Karpas-422 (cell line): ENCODE measurements around the gene FLT4. TPM values are rescaled to one million over a fixed set of nuclear protein-coding genes. Genes with fewer than 3 reads are reported as not detected.

Experiments used
- DNase-seq: peaks from one replicate; pipeline ENCODE4 v3.0.0-alpha.2; 2015
- H2AFZ ChIP-seq: fragments of 200-600 bp; sonication (generic); 2 replicates; pipeline ENCODE4 v1.6.1; 2014; ENCODE audit warnings: antibody characterized with exemption, low read length, mixed read lengths
- H3K27ac ChIP-seq: fragments of 200-600 bp; sonication (generic); 2 replicates; pipeline ENCODE4 v1.5.1; 2014; ENCODE audit warnings: mild to moderate bottlenecking, low read length, moderate library complexity
- H3K27me3 ChIP-seq: fragments of 200-600 bp; sonication (generic); 2 replicates; pipeline ENCODE4 v1.6.1; 2014; ENCODE audit warnings: low read length, mixed read lengths
- H3K36me3 ChIP-seq: fragments of 200-600 bp; sonication (generic); 2 replicates; pipeline ENCODE4 v1.6.1; 2014; ENCODE audit warnings: low read length, mixed read lengths; ENCODE audit not compliant: insufficient read depth
- H3K4me1 ChIP-seq: fragments of 200-600 bp; sonication (generic); 2 replicates; pipeline ENCODE4 v1.6.1; 2014; ENCODE audit warnings: mild to moderate bottlenecking, low read length, mixed read lengths
- H3K4me2 ChIP-seq: fragments of 200-600 bp; sonication (generic); 2 replicates; pipeline ENCODE4 v1.6.1; 2014; ENCODE audit warnings: low read length, low read depth, mild to moderate bottlenecking; ENCODE audit not compliant: poor library complexity, severe bottlenecking
- H3K4me3 ChIP-seq: fragments of 200-600 bp; sonication (generic); 2 replicates; pipeline ENCODE4 v1.5.1; 2014; ENCODE audit warnings: mild to moderate bottlenecking, antibody characterized with exemption, low read length, mixed read lengths
- H3K79me2 ChIP-seq: fragments of 200-600 bp; sonication (generic); 2 replicates; pipeline ENCODE4 v1.6.1; 2014; ENCODE audit warnings: mild to moderate bottlenecking, low read length, mixed read lengths
- H3K9ac ChIP-seq: fragments of 200-600 bp; sonication (generic); 2 replicates; pipeline ENCODE4 v1.6.0; 2014; ENCODE audit warnings: low read length
- H3K9me2 ChIP-seq: fragments of 200-600 bp; sonication (generic), shearing (Covaris generic); replicated peaks from 2 replicates; pipeline ENCODE4 v1.6.0; 2014; ENCODE audit warnings: mild to moderate bottlenecking, low read length, moderate library complexity; ENCODE audit not compliant: insufficient read depth
- H3K9me3 ChIP-seq: fragments of 300-700, 200-600 bp; sonication (generic); 2 replicates; pipeline ENCODE4 v1.6.1; 2014; ENCODE audit warnings: low read length, mixed read lengths
- H4K20me1 ChIP-seq: fragments of 200-600 bp; sonication (generic); 2 replicates; pipeline ENCODE4 v1.6.1; 2014; ENCODE audit warnings: mild to moderate bottlenecking, antibody characterized with exemption, low read length, low read depth; ENCODE audit not compliant: insufficient read depth
- total RNA-seq: library from RNA; depleted of rRNA; stranded (reverse); fragments of >200 nt; shearing (Covaris generic); gene quantifications from 2 replicates; pipeline ENCODE4 v1.2.3, GENCODE V29; 2014; ENCODE audit warnings: low replicate concordance

FLT4 gene
- total RNA-seq, 1 experiment from 2014 or later = not detected

DNA sequence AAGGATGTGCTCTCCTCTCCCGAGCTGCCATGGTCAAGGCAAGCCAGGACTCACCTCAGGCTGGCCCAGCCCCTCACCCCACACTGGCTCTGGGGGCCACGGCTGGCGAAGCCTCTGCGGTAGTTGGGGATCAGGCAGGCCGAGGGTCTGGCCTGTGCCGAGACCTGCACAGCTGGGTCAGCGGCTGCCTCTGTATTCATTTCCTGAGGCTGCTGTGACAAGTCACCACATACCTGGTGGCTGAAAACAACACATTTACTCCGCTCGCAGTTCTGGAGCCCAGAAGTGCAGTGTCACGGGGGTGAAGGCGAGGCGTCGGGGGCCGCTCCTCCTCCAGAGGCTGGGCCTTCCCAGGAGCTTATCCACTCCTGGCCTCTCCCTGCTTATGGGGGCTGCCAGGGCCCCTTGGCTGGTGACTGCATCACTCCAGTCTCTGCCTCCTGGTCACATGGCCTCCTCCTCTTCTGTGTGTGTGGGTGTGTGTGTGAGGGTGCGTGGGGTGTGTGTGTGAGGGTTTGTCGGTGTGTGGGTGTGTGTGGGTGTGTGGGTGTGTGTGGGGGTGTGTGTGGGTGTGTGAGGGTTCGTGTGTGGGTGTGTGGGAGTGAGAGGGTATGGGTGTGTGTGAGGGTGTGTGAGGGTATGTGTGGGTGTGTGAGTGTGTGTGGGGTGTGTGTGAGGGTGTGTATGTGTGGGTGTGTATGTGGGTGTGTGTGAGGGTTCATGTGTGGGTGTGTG is 54.9 kb downstream of the FLT4 start:
- DNase-seq = no peak
- Histone ChIP-seq H3K9me2 (no peaks in the 10 kb centered on the region), H2AFZ (no peak overlapping the region), H3K4me3 (no peak overlapping the region), H3K4me1 (no peaks in the 10 kb centered on the region), H3K9ac (no peak overlapping the region), H4K20me1 (no peaks in the 10 kb centered on the region), H3K4me2 (no peak overlapping the region), H3K9me3 (no peaks in the 10 kb centered on the region), H3K27me3 (no peaks in the 10 kb centered on the region), H3K79me2 (no peaks in the 10 kb centered on the region), H3K27ac (no peak overlapping the region), H3K36me3 (no peaks in the 10 kb centered on the region)

DNA sequence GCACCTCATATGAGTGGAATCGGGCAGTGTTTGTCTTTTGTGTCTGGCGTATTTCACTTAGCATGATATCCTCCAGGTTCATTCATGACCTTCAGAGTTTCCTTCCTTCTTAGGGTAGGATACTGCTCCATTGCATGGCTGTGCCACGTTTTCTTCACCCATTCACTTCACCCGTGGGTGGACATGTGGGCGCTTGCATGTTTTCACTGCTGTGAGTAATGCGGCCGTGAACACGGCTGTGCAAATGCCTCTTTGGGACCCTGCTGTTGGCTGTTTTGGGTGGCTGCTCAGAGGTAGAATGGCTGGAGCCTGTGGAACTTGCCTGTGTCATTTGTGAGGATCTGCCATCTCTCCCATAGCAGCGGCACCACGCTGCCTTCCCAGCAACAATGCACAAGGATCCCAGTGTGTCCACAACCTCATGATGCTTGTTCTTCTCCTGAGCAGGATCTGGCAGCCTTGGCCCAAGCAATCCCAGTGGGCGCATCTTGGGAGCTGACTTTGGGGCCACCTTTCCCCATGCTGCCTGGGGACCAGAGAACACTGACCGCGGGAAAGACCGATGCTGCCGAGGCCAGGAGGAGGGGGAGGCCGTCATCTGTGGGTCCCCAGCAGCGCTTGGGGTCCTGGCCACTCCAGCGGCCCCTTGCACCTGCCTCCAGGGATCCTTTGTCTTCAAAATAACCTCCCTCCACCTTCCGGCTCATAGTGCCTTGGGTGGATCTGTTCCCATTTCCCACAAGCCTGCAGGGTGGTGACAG is 55.8 kb downstream of the FLT4 start:
- no peaks in the 10 kb centered on the region for H4K20me1 ChIP-seq
- no peak overlapping the region for H2AFZ ChIP-seq
- no peak for DNase-seq

DNA sequence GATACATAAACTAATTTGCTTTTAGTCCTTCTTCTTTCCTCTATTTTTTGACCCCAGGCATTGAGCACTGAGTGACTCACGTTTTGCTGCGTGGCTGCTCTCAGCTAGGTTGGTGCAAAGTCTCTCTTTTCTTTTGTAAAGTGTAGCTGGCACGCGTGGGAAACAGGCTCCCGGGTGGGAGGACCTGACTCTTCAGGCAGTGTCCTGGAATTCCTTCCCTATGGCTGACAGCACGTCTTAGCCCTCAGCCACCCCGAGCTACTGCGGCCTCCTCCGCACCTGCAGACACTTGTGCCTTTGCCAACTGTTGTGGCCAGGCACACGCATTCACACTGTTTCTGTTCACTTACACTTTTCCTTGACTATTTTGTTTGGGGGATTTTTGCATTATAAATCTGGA is 57.2 kb downstream of the FLT4 start:
- Histone ChIP-seq H3K9me3 (no peaks in the 10 kb centered on the region), H3K4me1 (no peaks in the 10 kb centered on the region), H3K36me3 (no peaks in the 10 kb centered on the region), H3K4me2 (no peak overlapping the region), H2AFZ (no peak overlapping the region), H3K27me3 (no peaks in the 10 kb centered on the region), H3K9ac (no peak overlapping the region), H3K79me2 (no peaks in the 10 kb centered on the region), H4K20me1 (no peaks in the 10 kb centered on the region), H3K27ac (no peak overlapping the region), H3K4me3 (no peak overlapping the region), H3K9me2 (no peaks in the 10 kb centered on the region)
- no peak for DNase-seq

More for the DNA sequence above, 55.8 kb downstream of the FLT4 start:
- H3K4me3 ChIP-seq = no peak overlapping the region
- H3K4me2 ChIP-seq = no peak overlapping the region
- no peaks in the 10 kb centered on the region for H3K4me1 ChIP-seq
- no peaks in the 10 kb centered on the region for H3K36me3 ChIP-seq
- H3K79me2 ChIP-seq = no peaks in the 10 kb centered on the region
- no peaks in the 10 kb centered on the region for H3K9me2 ChIP-seq
- no peaks in the 10 kb centered on the region for H3K27me3 ChIP-seq
- no peaks in the 10 kb centered on the region for H3K9me3 ChIP-seq
- H3K27ac ChIP-seq = no peak overlapping the region
- H3K9ac ChIP-seq = no peak overlapping the region

DNA sequence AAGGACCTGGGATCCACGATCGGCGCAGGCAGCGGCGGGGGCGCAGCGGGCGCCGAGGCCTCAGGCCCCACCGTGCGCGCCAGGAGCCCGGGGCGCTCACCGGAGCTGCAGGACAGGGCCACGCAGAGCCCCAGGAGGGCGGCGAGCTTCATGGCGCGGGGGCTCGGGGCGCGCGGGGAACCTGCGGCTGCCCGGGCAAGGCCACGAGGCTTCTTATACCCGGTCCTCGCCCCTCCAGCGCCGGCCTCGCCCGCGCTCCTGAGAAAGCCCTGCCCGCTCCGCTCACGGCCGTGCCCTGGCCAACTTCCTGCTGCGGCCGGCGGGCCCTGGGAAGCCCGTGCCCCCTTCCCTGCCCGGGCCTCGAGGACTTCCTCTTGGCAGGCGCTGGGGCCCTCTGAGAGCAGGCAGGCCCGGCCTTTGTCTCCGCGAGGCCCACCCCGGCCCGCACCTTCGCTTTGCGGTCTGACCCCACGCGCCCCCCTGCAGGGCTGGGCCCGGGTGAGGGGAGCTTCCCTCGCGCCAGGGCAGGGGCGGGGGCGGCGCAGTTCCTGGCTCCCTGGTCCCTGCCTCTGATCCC is 58.0 kb downstream of the FLT4 start, which contains the start of gene SCGB3A1:
Gene SCGB3A1, minus strand, starts transcription at position 189 of the 577 bp plus-strand sequence. Its CDS starts 37 bp downstream, at position 152.
- H3K9me3 ChIP-seq = no peaks in the 10 kb centered on the region
- DNase-seq = no peak
- H3K36me3 ChIP-seq = no peaks in the 10 kb centered on the region
- no peak within 1 kb of the TSS for H3K9ac ChIP-seq
- H3K27me3 ChIP-seq = no peaks in the 10 kb centered on the region
- H3K9me2 ChIP-seq = no peaks in the 10 kb centered on the region
- H4K20me1 ChIP-seq = no peaks in the 10 kb centered on the region
- no peak within 1 kb of the TSS for H3K27ac ChIP-seq
- no peak within 1 kb of the TSS for H3K4me2 ChIP-seq
- H3K79me2 ChIP-seq = no peaks in the 10 kb centered on the region
- H3K4me3 ChIP-seq = no peak within 1 kb of the TSS
- no peak within 1 kb of the TSS for H2AFZ ChIP-seq
- no peaks in the 10 kb centered on the region for H3K4me1 ChIP-seq

DNA sequence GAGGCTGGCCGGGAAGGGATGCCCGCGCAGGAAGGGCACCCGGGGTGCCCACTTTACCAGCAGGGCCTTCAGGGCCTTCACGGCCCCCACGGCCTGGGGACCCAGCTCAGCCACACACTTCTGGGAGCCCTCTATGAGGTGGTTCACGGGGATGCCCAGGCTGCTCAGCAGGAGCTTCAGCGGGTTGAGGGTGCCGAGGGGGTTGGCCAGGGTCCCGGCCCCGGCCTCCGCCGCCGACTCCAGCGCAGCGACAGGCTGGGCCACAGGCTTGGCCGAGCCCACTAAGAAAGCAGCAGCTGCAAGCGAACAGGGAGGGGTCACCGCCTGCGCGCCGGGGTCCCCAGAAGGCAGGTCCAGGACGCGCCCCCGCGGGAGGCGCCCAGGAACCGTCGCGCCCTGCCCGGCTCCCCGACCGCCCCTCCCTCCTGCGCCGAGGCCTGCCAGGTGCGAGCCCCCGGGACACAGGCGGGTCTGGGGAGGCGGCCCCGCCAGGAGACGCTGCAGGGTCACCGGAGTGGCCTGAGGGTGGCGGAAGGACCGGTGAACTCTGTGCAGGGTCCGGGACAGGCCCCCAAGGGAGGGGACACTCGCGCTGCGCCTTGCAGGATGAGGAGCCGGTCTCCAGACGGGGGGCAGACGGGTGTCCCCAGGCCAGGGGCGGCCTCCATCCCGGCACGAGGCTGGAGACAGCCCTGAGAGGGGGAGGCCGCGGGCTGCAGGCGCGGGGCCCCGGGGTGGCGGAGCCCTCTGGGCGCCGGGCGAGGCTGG is 58.7 kb downstream of the FLT4 start:
- H3K9me3 ChIP-seq = no peaks in the 10 kb centered on the region
- no peaks in the 10 kb centered on the region for H3K36me3 ChIP-seq
- no peak overlapping the region for H3K27ac ChIP-seq
- no peak overlapping the region for H2AFZ ChIP-seq
- DNase-seq = no peak
- H4K20me1 ChIP-seq = no peaks in the 10 kb centered on the region
- no peak overlapping the region for H3K4me2 ChIP-seq
- no peaks in the 10 kb centered on the region for H3K27me3 ChIP-seq
- no peak overlapping the region for H3K4me3 ChIP-seq
- no peaks in the 10 kb centered on the region for H3K79me2 ChIP-seq
- H3K9ac ChIP-seq = no peak overlapping the region
- no peaks in the 10 kb centered on the region for H3K4me1 ChIP-seq
- no peaks in the 10 kb centered on the region for H3K9me2 ChIP-seq

DNA sequence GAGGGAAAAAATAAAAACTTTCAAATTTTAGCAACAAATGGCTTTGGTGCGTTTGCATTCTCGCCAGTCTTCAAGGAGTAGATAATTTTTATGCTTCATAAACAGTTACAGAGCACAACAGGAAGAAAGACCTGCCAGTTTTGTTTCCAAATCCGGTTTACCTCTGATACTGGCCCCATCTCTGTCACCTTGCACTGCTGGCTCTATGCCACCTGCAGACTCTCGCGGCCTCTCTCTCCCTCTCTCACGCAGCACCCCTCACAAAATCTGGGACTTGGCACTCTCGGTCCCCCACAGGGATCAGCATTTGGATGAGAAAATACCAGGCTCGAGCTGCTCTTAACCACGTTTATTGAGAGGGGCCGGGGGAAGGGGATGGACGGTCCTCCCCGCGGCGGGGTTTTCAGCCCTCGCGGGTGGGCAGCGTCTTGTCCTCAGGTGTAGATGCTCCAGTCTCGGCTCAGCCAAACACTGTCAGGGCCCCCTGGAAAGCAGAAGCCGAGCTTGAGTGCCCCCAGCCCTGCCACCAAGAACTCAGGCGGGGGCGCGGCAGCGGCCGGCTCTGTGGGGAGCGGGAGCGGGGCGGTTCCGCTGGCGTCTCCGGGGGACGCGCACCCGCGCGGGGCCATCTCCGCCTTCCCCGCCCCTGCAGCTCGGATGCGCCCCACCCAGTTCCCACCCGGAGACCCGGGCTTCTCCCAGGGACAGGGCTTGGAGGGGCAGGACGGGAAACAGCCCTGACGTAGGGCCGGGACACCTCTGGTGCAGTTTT is 59.4 kb downstream of the FLT4 start:
- H3K27ac ChIP-seq = no peak overlapping the region
- H2AFZ ChIP-seq = no peak overlapping the region
- H4K20me1 ChIP-seq = no peaks in the 10 kb centered on the region
- no peak overlapping the region for H3K4me3 ChIP-seq
- no peak for DNase-seq
- H3K9me3 ChIP-seq = no peaks in the 10 kb centered on the region
- no peaks in the 10 kb centered on the region for H3K27me3 ChIP-seq
- no peak overlapping the region for H3K4me2 ChIP-seq
- no peak overlapping the region for H3K9ac ChIP-seq
- H3K79me2 ChIP-seq = no peaks in the 10 kb centered on the region
- H3K4me1 ChIP-seq = no peaks in the 10 kb centered on the region
- H3K9me2 ChIP-seq = no peaks in the 10 kb centered on the region
- H3K36me3 ChIP-seq = no peaks in the 10 kb centered on the region

DNA sequence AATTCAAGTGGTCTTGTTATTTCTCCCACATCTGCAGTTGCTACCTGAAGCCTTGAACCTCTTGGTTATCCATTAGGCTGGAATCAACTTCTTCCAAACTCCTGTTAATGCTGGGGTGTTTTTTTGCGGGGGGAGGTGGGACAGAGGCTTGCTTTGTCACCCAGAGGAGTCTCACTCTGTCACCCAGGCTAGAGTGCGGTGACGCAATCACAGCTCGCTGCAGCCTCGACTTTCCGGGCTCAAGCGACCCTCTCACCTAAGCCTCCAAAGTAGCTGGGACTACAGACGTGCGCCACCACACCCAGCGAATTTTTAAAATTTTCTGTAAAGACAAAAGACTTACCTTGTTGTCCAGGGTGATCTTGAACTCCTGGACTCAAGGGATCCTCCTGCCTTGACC is 62.5 kb downstream of the FLT4 start:
- H3K4me1 ChIP-seq = no peaks in the 10 kb centered on the region
- H3K27me3 ChIP-seq = no peaks in the 10 kb centered on the region
- no peaks in the 10 kb centered on the region for H3K79me2 ChIP-seq
- no peaks in the 10 kb centered on the region for H3K9me3 ChIP-seq
- no peak overlapping the region for H3K4me3 ChIP-seq
- no peaks in the 10 kb centered on the region for H3K9me2 ChIP-seq
- DNase-seq = no peak
- H4K20me1 ChIP-seq = no peaks in the 10 kb centered on the region
- no peaks in the 10 kb centered on the region for H3K36me3 ChIP-seq
- no peak overlapping the region for H3K4me2 ChIP-seq
- no peak overlapping the region for H3K9ac ChIP-seq
- H3K27ac ChIP-seq = no peak overlapping the region
- no peak overlapping the region for H2AFZ ChIP-seq
